Type B pancreatic cell (in vitro differentiated cells): ENCODE results near the gene ZNF337. TPM values are rescaled to one million over a fixed set of nuclear protein-coding genes. Genes with fewer than 3 reads are reported as not detected.
"Not testable (repeated sequence)": the region's sequence is repeated elsewhere in the genome, so short reads cannot be mapped to it uniquely, and the experiment has no call there.

Experiments used
- DNase-seq: peaks from one replicate; pipeline ENCODE4 v3.0.0; 2021; ENCODE audit warnings: mixed read lengths; ENCODE audit not compliant: unreplicated experiment; ENCODE audit errors: extremely low spot score
- H3K27ac Mint-ChIP-seq: 2 replicates; pipeline ENCODE4 v1.8.0; 2021; ENCODE audit warnings: mild to moderate bottlenecking, mixed read lengths
- H3K27me3 Mint-ChIP-seq: 2 replicates; pipeline ENCODE4 v1.8.0; 2021; ENCODE audit warnings: mixed read lengths
- H3K36me3 Mint-ChIP-seq: 2 replicates; pipeline ENCODE4 v1.8.0; 2021; ENCODE audit warnings: mixed read lengths
- H3K4me1 Mint-ChIP-seq: one replicate; pipeline ENCODE4 v1.8.0; 2021; ENCODE audit warnings: mixed read lengths; ENCODE audit not compliant: unreplicated experiment
- H3K4me3 Mint-ChIP-seq: 2 replicates; pipeline ENCODE4 v1.8.0; 2021; ENCODE audit warnings: mild to moderate bottlenecking, mixed read lengths
- H3K9me3 Mint-ChIP-seq: 2 replicates; pipeline ENCODE4 v1.8.0; 2021; ENCODE audit warnings: mixed read lengths
- CTCF ChIP-seq: fragments of 200-600 bp; sonication (generic); conservative IDR thresholded peaks from 2 replicates; pipeline ENCODE4 v1.5.0; 2021; ENCODE audit warnings: antibody characterized with exemption, mild to moderate bottlenecking
- total RNA-seq: library from RNA; stranded (reverse); gene quantifications from 2 replicates; pipeline ENCODE4 v1.2.1, GENCODE V29; 2021; ENCODE audit warnings: low replicate concordance

Gene ZNF337
- total RNA-seq, 1 donor from 2014 or later, result 20.2 TPM

DNA sequence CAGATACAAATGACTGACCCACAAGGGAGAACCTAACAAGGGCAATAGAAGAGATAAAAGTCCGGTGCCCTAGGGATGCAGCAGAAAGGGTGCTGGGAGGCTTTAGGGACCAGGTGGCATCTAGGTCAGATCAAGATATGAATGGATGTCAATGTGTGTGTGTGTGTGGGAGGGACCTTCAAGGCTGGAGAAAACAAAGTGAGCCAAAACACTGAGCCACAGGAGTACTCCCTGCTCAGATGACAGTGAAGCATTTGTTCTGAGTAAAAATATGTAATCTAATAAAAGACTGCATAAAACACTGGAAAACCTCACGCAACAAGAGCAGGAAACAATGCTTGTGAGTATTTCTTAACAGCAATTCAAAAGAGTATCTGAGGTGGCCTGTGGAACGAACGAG lies 28.2 kb downstream of the ZNF337 start:
- no peak overlapping the region for H3K27ac Mint-ChIP-seq
- H3K4me3 Mint-ChIP-seq, result no peak overlapping the region
- H3K9me3 Mint-ChIP-seq, result no peaks in the 10 kb centered on the region
- H3K4me1 Mint-ChIP-seq, result no peaks in the 10 kb centered on the region
- H3K36me3 Mint-ChIP-seq, result peaks cover 9% of the 10 kb centered on the region
- TF ChIP-seq CTCF, result no peak
- DNase-seq, result no peak
- no peaks in the 10 kb centered on the region for H3K27me3 Mint-ChIP-seq

- no peak for DNase-seq
- Mint-ChIP-seq H3K9me3 (no peaks in the 10 kb centered on the region), H3K27ac (no peak overlapping the region), H3K4me3 (no peak overlapping the region), H3K36me3 (peaks cover 12% of the 10 kb centered on the region), H3K4me1 (no peaks in the 10 kb centered on the region), H3K27me3 (no peaks in the 10 kb centered on the region)
- TF ChIP-seq CTCF, result no peak
Observed at GRCh38 chr20:25659999-25660398, 36.7 kb downstream of the ZNF337 start.

DNA sequence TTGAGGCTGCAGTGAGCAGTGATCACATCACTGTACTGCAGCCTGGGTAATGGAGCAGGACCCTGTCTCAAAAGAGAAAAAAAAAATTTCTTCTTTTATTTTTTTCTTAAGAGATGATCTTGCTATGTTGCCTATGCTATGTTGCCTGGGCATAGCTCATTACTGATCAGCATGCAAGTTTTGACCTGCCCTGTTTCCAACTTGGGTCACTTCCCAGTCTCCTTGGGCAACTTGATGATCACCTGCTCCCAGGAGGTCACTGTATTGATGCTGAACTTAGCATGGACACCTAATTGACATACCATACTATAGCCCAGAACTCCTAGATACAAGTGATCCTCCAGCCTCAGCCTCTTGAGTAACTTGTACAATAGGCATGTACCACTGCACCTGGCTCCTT lies 42.2 kb downstream of the ZNF337 start:
- no peak overlapping the region for H3K27ac Mint-ChIP-seq
- H3K27me3 Mint-ChIP-seq, result no peaks in the 10 kb centered on the region
- H3K36me3 Mint-ChIP-seq, result peaks cover 17% of the 10 kb centered on the region
- no peak for TF ChIP-seq CTCF
- no peaks in the 10 kb centered on the region for H3K4me1 Mint-ChIP-seq
- no peaks in the 10 kb centered on the region for H3K9me3 Mint-ChIP-seq
- no peak for DNase-seq
- no peak overlapping the region for H3K4me3 Mint-ChIP-seq

DNA sequence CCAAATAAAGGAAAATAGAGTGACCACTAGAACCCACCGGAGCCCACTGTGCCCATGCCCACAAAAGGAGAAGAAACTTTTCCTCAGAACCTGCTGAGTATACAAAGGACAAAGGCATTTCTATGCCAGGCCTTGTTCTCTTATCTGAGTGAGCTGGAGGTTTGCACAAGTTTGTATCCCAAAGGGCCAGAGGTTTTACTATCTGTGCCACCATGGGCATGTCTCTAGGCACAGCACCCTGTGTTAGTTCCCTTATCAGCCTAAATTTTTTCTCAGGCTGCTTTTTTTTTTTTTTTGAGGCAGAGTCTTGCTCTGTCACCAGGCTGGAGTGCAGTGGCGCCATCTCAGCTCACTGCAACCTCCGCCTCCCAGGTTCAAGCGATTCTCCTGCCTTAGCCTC lies 43.8 kb downstream of the ZNF337 start:
- peaks cover 20% of the 10 kb centered on the region for H3K36me3 Mint-ChIP-seq
- DNase-seq, H3K27me3 Mint-ChIP-seq, H3K9me3 Mint-ChIP-seq, H3K4me1 Mint-ChIP-seq, H3K27ac Mint-ChIP-seq, H3K4me3 Mint-ChIP-seq: not testable (repeated sequence)

DNA sequence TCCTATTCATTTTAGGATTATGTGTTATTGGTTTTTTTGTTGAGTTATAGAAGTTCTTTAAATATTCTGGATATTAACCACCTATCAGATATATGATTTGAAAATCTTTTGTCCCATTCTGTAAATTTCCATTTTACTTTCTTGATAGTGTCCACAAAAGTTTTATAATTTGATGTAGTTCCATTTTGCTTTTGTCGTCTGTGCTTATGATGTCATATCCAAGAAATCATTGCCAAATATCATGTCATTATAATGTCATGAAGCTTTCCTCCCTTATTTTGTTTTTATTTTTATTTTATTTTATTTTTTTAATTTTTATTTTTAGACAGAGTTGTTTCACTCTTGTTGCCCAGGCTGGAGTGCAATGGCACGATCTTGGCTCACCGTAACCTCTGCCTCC lies 51.8 kb downstream of the ZNF337 start:
- no peak for TF ChIP-seq CTCF
- H3K27me3 Mint-ChIP-seq, result no peaks in the 10 kb centered on the region
- no peak for DNase-seq
- no peak overlapping the region for H3K4me3 Mint-ChIP-seq
- H3K36me3 Mint-ChIP-seq, result peaks cover 19% of the 10 kb centered on the region
- no peaks in the 10 kb centered on the region for H3K9me3 Mint-ChIP-seq
- no peaks in the 10 kb centered on the region for H3K4me1 Mint-ChIP-seq
- H3K27ac Mint-ChIP-seq, result no peak overlapping the region

- Mint-ChIP-seq H3K36me3 (peaks cover 15% of the 10 kb centered on the region), H3K9me3 (no peaks in the 10 kb centered on the region), H3K4me3 (no peak overlapping the region), H3K4me1 (no peaks in the 10 kb centered on the region), H3K27ac (no peak overlapping the region), H3K27me3 (no peaks in the 10 kb centered on the region)
- TF ChIP-seq CTCF, result no peak
- no peak for DNase-seq
Observed at GRCh38 chr20:25643716-25644115, 52.9 kb downstream of the ZNF337 start.
